ENCODE measurements around the gene RSPH10B2. TPM values are rescaled to one million over a fixed set of nuclear protein-coding genes. Genes with fewer than 3 reads are reported as not detected.
A peak's percentile ranks its signal among the peaks of the same experiment; 100 is the strongest.
"Not testable (repeated sequence)": the region's sequence is repeated elsewhere in the genome, so short reads cannot be mapped to it uniquely, and the experiment has no call there.

RSPH10B2 gene
- total RNA-seq, 1 experiment from 2014 or later, result 0.45 TPM

- CTCF ChIA-PET; BruUV-seq (replicated peaks): not testable (repeated sequence)
These were observed 72.2 kb downstream of the RSPH10B2 start, which contains the start of gene CCZ1B for GRCh38 chr7:6826151-6826550. Gene CCZ1B (minus strand): TSS chr7:6826275. CDS start chr7:6826197, 78 bp downstream.

GRCh38 chr7:6827180-6827579 is 73.3 kb downstream of the RSPH10B2 start:
- H3K4me1 Mint-ChIP-seq (ENCODE audit: low read depth, unreplicated experiment); H3K9me3 Mint-ChIP-seq (ENCODE audit: unreplicated experiment); H3K36me3 ChIP-seq (ENCODE audit: control insufficient read depth, insufficient read depth, low read length); H3K27ac Mint-ChIP-seq (ENCODE audit: unreplicated experiment); H3K27me3 Mint-ChIP-seq (ENCODE audit: insufficient read depth, unreplicated experiment); BruUV-seq (replicated peaks); H3K36me3 Mint-ChIP-seq (ENCODE audit: insufficient read depth, unreplicated experiment); H3K4me1 ChIP-seq; H3K27me3 ChIP-seq (replicated peaks; ENCODE audit: control insufficient read depth, insufficient read depth, low read length); H3K9me3 ChIP-seq; CTCF ChIA-PET; intact Hi-C loops (cut with micrococcal nuclease; ENCODE audit: unreplicated experiment): not testable (repeated sequence)
- H3K4me3 ChIP-seq (ENCODE audit: low read depth, low read length), result peak overlapping the region; percentile 16; the same call in 1 of the 2 replicates
- H3K4me3 Mint-ChIP-seq (ENCODE audit: unreplicated experiment), result peak overlapping the region; percentile 45
- POLR2A ChIA-PET, result interaction anchor here (0.6 kb wide), 1 partner anchor 451 kb away, joined by 5 read pairs; no protein-coding TSS in a partner anchor
- DNase-seq, result peak; percentile 54 to 63

More at GRCh38 chr7:6826151-6826550, 72.2 kb downstream of the RSPH10B2 start, which contains the start of gene CCZ1B:
- H3K27me3 ChIP-seq (replicated peaks; ENCODE audit: control insufficient read depth, insufficient read depth, low read length); H3K4me1 Mint-ChIP-seq (ENCODE audit: low read depth, unreplicated experiment); H3K27me3 Mint-ChIP-seq (ENCODE audit: insufficient read depth, unreplicated experiment); H3K36me3 ChIP-seq (ENCODE audit: control insufficient read depth, insufficient read depth, low read length); POLR2A ChIA-PET; H3K9me3 Mint-ChIP-seq (ENCODE audit: unreplicated experiment); intact Hi-C loops (cut with micrococcal nuclease; ENCODE audit: unreplicated experiment); H3K4me1 ChIP-seq; H3K9me3 ChIP-seq: not testable (repeated sequence)
- peak; percentile 90 for DNase-seq
- H3K4me3 ChIP-seq (ENCODE audit: low read depth, low read length), result peak within 1 kb of the TSS; percentile 43
- Mint-ChIP-seq H3K27ac (ENCODE audit: unreplicated experiment) (peak within 1 kb of the TSS; percentile 96), H3K4me3 (ENCODE audit: unreplicated experiment) (peak within 1 kb of the TSS; percentile 96), H3K36me3 (ENCODE audit: insufficient read depth, unreplicated experiment) (peaks cover 18% of the 10 kb centered on the region)
- TF ChIP-seq CTCF (IDR thresholded peaks at IDR 0.05; ENCODE audit: insufficient read depth in 1 of 2, low read depth in 1 of 2, low read length in 1 of 2, severe bottlenecking in 1 of 2, unreplicated experiment in 1 of 2), result peak in 1 of 2 experiments; percentile 45

GRCh38 chr7:6829616-6830015 is 75.7 kb downstream of the RSPH10B2 start:
- H3K4me1 Mint-ChIP-seq (ENCODE audit: low read depth, unreplicated experiment); H3K4me3 ChIP-seq (ENCODE audit: low read depth, low read length); DNase-seq; CTCF ChIA-PET; H3K9me3 Mint-ChIP-seq (ENCODE audit: unreplicated experiment); H3K27me3 ChIP-seq (replicated peaks; ENCODE audit: control insufficient read depth, insufficient read depth, low read length); H3K36me3 ChIP-seq (ENCODE audit: control insufficient read depth, insufficient read depth, low read length); intact Hi-C loops (cut with micrococcal nuclease; ENCODE audit: unreplicated experiment); H3K4me3 Mint-ChIP-seq (ENCODE audit: unreplicated experiment); H3K27ac Mint-ChIP-seq (ENCODE audit: unreplicated experiment); H3K9me3 ChIP-seq; BruUV-seq (replicated peaks); H3K4me1 ChIP-seq; H3K36me3 Mint-ChIP-seq (ENCODE audit: insufficient read depth, unreplicated experiment); H3K27me3 Mint-ChIP-seq (ENCODE audit: insufficient read depth, unreplicated experiment); POLR2A ChIA-PET: not testable (repeated sequence)

GRCh38 chr7:6830026-6830425 is 76.1 kb downstream of the RSPH10B2 start:
- not testable (repeated sequence) for H3K4me1 Mint-ChIP-seq (ENCODE audit: low read depth, unreplicated experiment); BruUV-seq (replicated peaks)

More at GRCh38 chr7:6830026-6830425, 76.1 kb downstream of the RSPH10B2 start:
- H3K27me3 Mint-ChIP-seq (ENCODE audit: insufficient read depth, unreplicated experiment); H3K4me1 ChIP-seq; DNase-seq; H3K36me3 ChIP-seq (ENCODE audit: control insufficient read depth, insufficient read depth, low read length); POLR2A ChIA-PET; H3K4me3 ChIP-seq (ENCODE audit: low read depth, low read length); H3K9me3 Mint-ChIP-seq (ENCODE audit: unreplicated experiment); H3K27me3 ChIP-seq (replicated peaks; ENCODE audit: control insufficient read depth, insufficient read depth, low read length); intact Hi-C loops (cut with micrococcal nuclease; ENCODE audit: unreplicated experiment); CTCF ChIA-PET; H3K36me3 Mint-ChIP-seq (ENCODE audit: insufficient read depth, unreplicated experiment); H3K4me3 Mint-ChIP-seq (ENCODE audit: unreplicated experiment); H3K9me3 ChIP-seq; H3K27ac Mint-ChIP-seq (ENCODE audit: unreplicated experiment): not testable (repeated sequence)

All from Caco-2 (cell line).